Stimulated activated CD8-positive, alpha-beta memory T cell treated with anti-CD3 and anti-CD28 coated beads, Interleukin-4, amount 100 ng/mL, for 4 hours (primary cell): ENCODE measurements around the gene SLC7A10.
"Not testable (repeated sequence)": the region's sequence is repeated elsewhere in the genome, so short reads cannot be mapped to it uniquely, and the experiment has no call there.

ENCODE experiments used
- DNase-seq, 2 donors: peaks; one replicate each; pipeline ENCODE4 v3.0.0-alpha.2; 2020; ENCODE audit warnings: low read depth in 2 of 2, low spot score in 1 of 2

Gene SLC7A10

DNA sequence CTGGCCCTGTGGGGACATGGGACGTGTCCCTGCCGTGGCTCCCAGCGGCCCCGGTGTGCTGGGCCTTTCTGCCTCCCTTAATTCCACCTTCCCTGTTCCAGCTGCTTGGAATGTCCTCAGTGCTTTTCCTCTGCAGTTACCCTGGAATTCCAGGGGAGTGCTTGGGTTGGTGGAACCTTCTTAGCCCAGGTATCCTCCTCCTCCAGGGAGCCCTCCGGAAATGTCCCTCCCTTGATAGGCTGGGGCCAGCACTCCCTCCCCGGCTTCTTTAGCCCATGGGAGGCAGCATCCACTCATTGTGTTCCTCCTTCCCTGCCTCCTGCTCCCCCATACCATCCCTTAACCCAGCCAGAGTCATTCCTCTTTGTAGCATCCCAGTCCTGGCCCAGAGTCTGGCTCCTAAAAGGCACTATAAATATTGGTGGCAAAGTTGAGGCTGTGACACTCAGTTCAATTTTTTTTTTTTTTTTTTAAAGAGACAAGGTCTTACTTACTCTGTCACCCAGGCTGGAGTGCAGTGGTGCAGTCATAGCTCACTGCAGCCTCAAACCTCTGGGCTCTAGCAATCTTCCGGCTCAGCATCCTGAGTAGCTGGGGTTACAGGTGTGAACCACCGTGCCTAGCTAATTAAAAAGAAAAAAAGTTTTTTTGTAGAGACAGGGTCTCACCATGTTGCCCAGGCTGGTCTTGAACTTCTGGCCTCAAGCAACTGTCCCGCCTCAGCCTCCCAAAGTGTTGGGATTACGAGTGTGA lies 13.7 kb upstream of the SLC7A10 start:
- DNase-seq, result no peak

DNA sequence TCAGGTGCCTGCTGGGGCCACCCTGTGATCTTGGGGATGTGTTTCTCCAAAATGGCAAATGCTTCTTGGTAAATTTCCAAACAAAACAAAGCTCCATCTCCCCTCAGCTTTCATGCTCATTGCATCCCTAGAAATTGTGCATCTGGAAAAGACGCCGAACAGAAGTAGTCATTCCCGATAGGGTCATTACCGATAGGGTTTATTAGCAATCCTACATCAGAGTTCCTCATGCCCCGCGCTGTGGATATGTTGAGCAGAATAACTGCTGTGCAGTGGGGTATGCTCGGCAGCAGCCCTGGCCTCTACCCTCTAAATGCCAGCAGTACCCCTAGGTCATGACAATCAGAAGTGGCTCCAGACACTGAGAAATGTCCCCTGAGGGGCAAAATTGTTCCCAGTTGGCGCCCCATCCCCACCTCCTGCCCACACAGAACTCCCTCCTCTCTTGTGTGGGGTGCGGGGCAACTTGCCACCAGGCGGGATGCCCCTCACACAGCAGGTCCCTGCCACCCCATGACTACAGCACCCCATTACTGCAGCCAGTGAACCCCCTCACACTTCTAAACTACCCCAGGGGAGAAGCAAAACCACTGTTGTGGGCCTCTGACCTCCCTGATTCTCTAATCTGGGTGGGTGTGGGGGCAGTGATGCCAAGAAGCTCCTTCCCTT lies 13.0 kb upstream of the SLC7A10 start:
- no peak for DNase-seq

DNA sequence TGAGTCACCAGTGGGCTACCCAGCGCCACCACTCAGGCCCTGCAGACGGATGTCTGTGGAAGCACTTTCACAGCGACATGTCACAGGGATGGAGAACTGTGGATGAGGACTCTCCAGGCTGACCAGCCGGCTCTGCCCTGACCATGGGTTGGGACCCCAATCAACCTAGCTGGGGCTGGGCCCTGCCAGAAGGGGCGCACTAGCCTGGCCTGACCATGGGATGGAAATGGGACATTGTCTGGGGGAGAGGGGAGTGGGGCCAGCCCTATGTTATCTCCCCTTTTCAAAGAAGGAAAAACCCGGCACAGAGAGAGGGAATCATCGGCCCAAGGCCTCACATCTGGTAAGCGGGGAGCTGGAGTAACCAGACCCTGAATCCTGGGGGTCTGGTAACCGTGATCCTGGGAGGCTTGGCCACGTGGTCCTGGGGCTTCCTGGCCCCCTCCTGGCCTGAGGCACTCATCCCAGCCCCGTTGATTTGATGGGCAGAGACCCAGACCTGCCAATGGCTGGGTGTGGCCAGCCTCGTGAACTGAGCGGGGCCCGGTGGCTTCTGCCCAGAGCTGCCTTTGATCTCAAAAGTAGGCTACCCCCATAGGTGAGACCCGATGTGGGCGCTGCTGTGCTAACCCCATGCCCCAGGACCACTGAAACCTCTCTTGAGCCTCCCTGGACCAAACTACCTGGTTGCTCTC lies 11.2 kb upstream of the SLC7A10 start:
- no peak for DNase-seq

- no peak for DNase-seq
Measured at GRCh38 chr19:33235996-33236350, 10.3 kb upstream of the SLC7A10 start.

- peak; percentile 45 to 81 for DNase-seq
Measured at GRCh38 chr19:33235269-33235995, 9.8 kb upstream of the SLC7A10 start.

DNA sequence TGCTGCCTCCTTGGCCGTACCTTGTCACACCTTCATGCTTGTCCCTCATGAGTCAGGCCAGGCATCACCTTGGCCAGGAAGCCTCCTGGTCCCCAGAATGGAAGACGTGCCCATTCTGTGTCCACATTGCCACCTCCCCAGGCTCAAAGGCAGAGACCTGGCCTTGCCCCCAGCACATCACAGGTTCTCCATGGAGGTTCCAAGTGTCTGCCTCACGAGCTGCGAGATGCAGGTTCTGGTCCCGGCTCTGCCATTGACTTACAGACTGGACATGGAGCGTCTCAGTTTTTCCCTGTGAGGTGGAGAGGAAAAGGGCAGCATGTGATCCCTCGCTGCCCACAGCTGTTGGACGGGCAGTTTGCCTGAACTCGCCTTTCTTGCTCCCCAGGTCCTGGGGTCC lies 9.1 kb upstream of the SLC7A10 start:
- DNase-seq, result no peak

- DNase-seq, result no peak
Measured at GRCh38 chr19:33234092-33234491, 8.4 kb upstream of the SLC7A10 start.

DNA sequence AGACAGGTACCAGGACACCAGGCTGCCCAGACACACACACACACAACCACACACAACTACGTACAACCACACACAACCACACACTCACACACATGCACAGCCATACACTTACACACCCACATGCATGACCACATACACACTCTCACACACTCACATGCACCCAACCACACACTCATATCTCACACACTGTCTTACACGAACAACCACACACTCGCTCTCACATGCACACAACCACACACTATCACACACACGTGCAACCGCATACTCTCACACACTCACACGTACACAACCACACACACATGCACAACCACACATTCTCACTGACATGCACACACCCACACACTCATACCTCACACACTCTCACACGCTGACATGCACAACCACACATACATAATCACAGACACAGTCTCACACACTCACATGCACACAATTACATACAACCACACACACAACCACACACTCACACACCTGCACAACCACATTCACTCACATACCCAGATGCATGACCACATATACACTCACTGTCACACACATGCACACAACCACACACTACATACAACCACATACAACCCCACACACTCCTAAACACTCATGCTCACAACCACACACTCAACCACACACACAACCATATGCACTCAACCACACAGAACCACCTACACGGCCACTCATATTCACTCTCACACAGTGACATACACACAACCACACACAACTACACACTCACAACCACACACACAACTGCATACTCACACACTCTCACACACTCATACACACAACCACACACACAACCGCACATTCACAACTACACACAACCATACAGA lies 7.6 kb upstream of the SLC7A10 start:
- no peak for DNase-seq

- no peak for DNase-seq
Measured at GRCh38 chr19:33232656-33233055, 7.0 kb upstream of the SLC7A10 start.

GRCh38 chr19:33231511-33231910 lies 5.9 kb upstream of the SLC7A10 start:
- DNase-seq, result no peak

DNA sequence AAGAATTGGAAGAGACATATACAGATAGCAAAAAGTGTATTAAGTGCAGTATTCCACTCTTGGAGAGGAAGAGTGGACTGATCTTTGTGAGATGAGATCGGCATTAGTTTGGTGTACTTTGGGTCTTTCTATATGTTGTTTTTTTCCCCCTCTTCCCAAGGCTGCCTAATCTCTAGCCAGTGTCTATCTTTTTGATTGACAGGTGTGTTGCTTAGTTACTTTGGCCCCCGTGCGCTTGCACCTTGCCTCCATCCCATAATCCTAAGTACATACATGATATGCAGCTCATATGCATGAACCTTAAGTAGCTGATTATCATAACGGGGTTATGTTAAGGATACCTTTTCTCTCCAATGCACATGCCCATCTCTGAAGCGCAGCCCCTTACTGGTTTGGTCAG lies 4.3 kb upstream of the SLC7A10 start:
- no peak for DNase-seq

- no peak for DNase-seq
Measured at GRCh38 chr19:33227870-33228599, 2.4 kb upstream of the SLC7A10 start.

DNA sequence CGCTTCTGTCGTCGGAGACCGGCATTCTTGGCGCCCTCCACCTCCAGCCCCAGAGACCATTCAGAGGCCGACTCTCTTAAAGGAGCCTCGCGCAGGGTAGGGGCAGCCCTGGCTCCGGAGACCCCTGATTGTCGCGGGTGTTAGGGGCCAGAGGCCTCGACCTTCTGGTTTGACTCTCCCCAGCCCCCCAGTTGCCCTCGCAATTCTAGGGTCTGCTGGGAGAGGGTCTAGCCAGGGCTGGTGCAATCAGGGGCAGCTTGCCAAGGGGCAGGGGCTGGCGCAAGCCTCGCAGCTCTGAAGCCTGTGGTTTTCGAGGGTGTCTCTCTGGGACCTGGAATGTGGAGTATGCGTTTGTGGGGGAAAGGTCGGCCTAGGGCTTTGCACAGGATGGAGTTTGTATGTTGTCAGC lies 1.6 kb upstream of the SLC7A10 start:
- no peak for DNase-seq

DNA sequence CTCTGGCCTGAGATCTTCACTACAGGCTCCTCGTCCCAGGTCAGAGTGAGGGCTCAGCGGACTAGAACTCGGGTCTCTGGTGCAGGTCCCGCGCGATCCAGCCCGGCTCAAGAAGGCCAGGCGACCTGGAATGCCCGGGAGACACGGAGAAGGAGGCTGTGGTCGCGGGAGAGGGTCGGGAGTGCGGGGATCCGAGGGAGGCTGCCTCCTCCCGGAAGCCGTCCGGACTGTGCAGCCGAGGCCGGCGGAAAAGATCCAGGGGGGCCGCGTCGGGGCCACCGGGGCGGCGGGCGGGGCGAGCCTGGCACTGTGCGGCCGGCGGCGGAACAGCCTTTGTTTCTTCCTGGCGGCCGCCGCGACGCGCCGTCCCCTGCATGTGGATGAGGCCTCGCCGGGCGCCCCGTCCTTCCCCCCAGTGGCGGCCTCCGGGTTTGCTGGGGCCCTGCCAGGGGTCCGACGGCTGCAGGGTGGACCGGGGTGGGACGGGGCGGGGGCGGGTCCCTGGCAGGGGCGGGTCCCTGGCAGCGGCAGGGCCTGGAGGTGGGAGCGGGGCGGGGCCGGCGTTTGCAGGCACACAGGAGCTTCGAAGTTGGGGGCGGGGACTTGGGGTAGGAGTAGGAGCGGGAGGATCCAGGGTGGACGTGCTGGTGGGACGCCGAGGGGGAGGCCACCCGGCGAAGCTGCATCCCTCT lies 1.0 kb upstream of the SLC7A10 start:
- no peak for DNase-seq

GRCh38 chr19:33224694-33225457 lies 774 bp downstream of the SLC7A10 start:
- no peak for DNase-seq

DNA sequence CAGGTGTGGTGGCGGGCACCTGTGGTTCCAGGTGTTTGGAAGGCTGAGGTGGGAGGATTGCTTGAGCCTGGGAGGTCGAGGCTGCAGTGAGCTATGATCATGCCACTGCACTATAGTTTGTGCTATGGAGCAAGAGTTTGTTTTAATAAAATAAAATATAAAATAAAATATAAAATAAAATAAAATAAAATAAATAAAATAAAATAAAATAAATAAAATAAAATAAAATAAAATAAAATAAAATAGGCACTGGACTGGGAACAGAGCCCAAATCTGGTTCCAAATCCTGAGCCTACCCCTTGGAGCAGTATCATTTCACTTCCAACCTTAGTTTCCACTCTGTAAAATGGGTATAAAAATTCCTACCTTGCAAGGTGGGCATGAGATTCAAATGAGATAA lies 3.4 kb downstream of the SLC7A10 start:
- DNase-seq, result not testable (repeated sequence)

- no peak for DNase-seq
Measured at GRCh38 chr19:33221638-33222037, 4.0 kb downstream of the SLC7A10 start.

DNA sequence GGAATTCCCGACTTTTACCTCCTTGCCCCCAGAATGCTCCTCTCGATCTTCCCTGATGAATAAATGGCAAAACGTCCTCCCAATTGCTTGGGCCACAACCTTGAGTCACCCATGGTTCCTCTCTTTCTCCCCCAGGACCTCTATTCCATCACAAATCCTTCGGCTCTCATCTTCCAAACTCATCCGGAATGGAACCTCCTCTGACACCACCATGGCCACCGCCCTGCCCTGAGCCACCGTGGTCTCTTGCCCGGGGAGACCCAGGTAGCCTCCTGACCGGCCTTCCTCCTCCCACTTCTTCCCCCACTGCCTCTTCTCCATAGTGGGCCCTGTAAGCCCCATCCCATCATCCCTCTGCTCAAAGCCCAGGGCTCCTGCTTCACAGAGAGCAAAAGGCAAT lies 4.9 kb downstream of the SLC7A10 start:
- no peak for DNase-seq

DNA sequence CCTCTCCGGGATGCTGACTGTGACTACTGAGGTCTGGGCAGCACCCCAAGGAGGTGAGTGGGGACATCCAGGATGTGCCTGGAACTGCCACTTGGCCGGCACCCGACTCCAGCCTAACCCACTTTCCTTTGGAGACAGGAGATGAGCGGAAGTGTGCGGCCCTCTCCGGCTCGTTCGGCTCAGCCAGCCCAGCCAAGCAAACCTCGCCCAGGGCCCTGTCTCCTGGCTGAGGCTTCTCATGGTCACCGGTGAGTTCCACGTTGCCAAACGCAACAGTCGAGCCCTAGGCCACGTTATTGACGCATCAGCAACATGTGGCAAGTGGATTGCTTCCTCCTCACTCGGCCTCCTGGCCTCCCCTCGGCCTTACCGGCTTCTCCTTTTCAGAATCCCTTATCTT lies 5.5 kb downstream of the SLC7A10 start:
- no peak for DNase-seq
